Hindlimb muscle (tissue), 1 donor: ENCODE results near the gene ERC1. TPM values are rescaled to one million over a fixed set of nuclear protein-coding genes. Genes with fewer than 3 reads are reported as not detected.
"Not testable (repeated sequence)": the region's sequence is repeated elsewhere in the genome, so short reads cannot be mapped to it uniquely, and the experiment has no call there.

Source experiments
- DNase-seq: peaks from one replicate; pipeline ENCODE4 v3.0.0-alpha.2; 2013
- polyA plus RNA-seq: library from polyadenylated mRNA; unstranded; fragments of 120-200 nt; gene quantifications from one replicate; pipeline ENCODE4 v1.2.1, GENCODE V29; 2013; ENCODE audit not compliant: insufficient read length

Gene ERC1
- polyA plus RNA-seq, 1 donor = 24.1 TPM

DNA sequence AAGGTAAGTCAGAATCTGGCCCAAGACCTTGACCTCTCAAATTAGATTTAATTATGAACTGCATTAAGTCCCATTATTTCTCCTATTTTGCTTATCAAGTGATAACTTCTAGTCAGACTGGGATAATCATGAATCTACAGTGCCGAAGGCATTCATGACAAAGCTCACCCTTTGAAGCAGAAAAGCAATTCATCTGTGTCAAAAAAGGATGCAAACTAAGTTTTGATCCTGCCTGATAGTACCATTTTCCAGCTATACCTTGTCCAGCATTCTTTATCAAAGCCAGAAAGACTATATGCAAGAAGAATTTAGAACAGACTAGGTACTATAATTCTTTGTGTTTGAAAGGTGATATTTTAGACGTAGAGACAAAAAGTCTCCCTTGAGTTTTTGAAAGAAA, 335.2 kb downstream of the ERC1 start:
- DNase-seq = no peak

DNA sequence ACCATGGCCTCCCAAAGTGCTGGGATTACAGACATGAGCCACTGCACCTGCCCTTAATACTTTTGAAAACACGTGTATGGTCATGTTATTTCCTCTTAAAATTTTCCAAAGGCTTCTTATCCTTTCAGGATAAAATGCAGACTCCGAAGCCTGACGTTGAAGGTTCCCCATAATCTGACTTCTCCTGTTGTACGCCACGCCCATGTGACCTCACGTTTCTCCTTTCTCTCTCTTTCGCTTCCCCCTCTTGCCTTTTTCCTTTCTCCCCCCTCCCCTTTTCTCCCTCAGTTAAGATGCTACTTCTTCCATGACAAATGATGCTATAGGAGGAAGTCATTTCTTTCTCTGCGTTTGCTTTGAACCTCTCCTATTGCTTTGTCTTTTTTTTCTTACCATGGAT, 337.4 kb downstream of the ERC1 start:
- DNase-seq = peak; percentile 25

DNA sequence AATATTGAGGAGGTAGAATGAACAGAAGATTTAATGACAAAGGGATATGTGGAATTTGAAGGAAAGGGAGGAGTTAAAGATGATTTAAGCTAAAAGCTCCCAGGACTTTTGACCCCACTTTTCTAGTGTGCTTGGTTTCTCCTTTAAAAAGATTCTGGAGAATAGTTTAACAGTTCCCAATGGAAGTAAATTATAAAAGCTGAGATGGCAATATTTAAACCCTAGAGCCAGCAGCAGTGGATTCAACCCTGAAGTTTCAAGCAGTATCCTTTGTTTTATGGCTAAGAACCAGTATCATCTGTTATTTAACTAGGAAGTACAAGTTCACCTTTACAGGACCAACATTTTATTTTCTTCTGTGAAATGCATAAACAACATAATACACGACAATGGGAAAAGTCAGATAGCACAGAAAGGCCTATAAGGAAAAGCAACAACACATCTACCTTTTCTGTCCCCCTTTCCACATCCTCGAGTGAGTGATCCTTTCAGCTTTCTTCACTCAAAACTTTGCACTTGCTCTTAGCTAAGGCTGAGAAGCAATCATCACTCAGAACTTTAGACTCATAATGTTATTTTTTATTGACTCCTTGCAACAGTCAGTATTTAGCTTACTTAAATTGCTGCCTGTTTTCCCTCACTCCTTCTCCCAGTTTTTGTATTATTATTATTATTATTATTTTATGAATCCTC, 338.9 kb downstream of the ERC1 start:
- DNase-seq = no peak

DNA sequence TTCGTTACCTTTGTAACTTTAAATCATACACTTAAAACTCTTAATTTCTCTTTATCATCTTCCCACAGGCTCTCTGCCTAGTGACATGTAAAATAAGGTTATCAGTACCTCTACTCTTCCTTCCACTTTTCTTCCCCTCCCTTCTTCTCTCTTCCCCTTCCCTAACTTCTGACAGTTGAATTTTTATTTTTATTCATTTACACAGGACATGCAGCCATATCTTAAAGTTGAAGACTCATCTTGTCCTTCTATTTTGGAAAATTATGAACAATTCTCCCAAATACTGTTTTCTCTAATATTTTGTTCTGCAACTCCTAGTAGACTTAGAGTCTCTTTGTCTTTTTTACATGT, 339.4 kb downstream of the ERC1 start:
- no peak for DNase-seq

DNA sequence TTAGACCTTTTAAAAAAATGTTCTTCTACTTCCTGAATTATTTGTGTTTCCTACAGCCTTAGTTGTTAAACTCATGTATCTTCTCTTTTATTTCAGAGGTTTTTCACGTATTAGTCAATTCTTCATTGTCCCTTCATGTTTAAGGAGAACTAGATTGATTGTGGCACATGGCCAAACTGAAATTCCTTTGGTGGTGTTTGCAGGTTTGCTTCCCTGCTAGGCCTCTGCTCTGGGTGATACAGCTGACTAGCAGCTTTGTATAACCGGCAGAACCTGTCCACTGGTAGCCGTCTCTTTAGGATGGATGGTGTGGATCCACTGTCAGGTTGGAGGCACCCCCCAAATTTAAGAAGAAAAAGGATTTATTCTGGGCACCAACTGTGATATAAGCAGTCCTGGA, 341.3 kb downstream of the ERC1 start:
- DNase-seq = no peak

DNA sequence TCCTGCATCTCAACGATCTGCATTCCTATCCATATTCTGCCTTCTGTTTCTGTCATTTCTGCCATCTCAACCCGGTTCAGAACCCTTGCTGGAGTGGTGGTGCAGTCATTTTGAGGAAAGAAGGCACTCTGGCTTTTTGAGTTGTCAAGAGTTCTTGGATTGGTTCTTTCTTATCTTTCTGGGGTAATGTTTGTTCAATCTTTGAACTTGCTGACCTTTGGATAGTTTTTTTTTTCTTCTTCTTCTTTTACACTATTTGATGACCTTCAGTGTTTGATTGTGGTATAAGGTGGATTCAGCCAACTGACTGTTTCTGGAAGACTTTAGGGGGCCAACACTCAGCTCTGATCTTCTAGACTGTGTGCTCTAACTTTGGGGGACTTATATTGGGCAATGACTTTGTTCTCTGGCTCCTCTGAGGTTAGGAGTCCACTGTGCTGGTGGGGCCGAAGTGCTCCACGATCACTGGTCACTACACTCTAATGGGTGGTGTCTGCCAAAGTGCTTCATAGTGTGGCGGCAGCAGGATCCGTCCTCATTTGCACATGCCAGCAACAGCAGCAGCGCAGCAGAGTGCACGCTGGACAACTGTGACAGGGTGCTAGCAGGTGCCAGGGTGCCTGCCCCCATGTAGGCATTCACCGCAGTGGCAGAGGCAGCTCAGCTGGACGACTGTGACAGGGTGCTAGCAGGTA, 347.6 kb downstream of the ERC1 start:
- DNase-seq = no peak

DNA sequence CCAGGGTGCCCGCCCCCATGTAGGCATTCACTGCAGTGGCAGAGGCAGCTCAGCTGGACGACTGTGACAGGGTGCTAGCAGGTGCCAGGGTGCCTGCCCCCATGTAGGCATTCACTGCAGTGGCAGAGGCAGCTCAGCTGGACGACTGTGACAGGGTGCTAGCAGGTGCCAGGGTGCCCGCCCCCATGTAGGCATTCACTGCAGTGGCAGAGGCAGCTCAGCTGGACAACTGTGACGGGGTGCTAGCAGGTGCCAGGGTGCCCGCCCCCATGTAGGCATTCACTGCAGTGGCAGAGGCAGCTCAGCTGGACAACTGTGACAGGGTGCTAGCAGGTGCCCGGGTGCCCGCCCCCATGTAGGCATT, 348.1 kb downstream of the ERC1 start:
- not testable (repeated sequence) for DNase-seq

DNA sequence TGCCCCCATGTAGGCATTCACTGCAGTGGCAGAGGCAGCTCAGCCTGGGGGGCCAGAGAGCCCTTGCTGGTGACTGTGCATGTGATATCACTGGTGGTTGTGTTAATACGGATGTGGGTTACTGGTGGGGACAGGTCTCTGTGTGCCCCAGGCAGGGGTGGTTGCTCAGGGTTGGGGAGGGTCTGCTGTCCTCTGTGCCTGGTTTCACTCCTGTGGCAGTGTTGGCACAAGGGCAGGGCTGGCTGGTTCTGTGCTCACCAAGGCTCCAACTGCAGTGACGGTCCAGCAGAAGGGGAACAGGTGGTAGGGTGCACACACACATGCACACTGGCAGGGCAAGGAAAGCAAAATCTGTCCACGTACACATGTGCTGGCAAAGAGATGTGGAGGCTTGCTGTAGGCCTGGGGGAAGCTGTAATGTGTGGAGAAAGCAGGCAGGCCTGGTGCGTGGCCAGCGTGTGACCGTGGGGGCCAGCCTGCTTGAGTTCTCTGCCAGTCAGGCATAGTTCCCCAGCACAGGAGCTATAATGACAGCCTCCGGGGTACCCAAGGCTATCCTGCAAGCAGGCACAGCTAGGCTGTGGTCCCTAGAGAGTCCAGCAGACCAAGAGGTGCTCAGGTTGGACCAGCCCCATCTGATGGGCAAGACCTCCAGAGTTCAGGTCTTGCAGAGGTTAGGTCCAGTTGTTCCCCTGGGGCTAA, 348.7 kb downstream of the ERC1 start:
- DNase-seq = no peak

DNA sequence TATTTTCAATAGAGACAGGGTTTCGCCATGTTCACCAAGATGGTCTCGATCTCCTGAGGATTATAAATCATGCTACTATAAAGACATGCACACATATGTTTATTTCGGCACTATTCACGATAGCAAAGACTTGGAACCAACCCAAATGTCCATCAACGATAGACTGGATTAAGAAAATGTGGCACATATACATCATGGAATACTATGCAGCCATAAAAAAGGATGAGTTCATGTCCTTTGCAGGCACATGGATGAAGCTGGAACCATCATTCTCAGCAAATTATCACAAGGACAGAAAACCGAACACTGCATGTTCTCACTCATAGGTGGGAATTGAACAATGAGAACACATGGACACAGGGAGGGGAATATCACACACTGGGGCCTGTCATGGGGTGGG, 350.2 kb downstream of the ERC1 start:
- not testable (repeated sequence) for DNase-seq

DNA sequence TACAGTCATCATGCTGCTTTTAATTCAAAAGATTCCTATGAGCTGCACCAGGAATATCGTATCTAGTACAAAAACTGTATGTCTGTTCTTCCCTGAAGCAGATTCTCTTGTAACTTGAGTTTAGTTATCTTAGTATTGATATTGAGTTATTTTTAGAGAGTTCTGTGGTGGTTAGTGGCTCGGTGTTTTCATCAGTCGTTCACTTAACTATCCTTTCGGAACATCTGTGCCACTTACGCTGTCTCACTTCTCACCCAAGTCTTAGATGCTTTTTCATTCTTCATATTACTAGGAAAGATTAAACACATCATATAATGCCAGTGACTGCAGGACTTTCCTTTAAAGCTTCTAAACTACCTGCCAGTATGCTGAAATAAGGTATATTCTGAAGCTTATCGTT, 352.4 kb downstream of the ERC1 start:
- no peak for DNase-seq

DNA sequence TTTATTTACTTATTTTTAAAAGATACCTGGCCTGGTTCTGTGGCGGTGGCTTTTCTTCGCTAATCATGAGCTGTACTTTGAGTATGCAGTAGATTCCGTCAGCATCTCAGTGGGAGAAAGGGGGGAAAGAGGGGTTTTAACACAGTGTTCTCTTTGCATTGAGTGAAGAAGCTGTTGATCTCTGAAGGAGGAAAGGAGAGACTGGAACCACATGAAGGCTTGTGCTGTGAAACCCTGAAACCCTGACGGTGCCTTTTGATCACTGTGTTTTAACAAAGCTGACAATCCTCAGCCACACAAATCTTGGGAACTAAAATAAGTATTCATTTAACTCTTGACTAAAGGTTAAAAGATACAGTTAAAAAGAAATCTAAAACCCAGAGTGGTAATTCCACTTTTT, 353.2 kb downstream of the ERC1 start:
- no peak for DNase-seq

DNA sequence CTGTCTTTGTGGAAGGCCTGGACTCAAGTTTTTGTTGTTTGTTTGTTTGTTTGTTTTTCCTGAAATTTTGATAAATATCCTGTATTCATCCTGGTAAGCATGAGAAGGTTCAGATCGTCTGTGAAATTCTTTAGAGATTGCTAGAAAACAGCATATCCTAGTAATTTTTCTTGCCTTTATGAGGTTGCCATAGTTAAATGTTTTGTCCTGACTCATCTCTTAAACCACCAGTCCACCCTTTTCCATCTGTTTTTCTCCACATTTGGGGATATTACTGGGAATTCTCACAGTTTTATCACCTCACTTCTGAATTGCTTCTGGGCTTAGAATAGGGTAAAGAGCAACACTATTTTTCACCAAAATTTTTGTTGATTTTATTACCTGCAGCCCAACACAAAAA, 355.1 kb downstream of the ERC1 start:
- DNase-seq = no peak

DNA sequence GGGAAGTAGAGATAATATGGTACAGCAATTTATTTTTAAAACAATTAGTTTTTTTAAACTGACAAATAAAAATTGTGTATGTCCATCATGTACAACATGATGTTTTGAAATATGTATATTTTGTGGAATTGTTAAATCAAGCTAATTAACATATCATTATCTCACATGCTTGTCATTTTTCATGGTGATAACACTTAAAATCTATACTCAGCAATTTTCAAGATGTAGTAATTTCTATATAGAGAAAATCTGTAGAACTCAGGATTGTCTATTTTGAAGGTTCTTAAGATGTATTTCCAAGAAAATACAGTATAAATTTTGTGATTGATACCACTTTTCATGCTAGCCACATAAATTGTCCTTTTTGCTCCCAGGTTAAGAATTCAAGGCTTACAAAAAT, 356.3 kb downstream of the ERC1 start:
- DNase-seq = no peak

DNA sequence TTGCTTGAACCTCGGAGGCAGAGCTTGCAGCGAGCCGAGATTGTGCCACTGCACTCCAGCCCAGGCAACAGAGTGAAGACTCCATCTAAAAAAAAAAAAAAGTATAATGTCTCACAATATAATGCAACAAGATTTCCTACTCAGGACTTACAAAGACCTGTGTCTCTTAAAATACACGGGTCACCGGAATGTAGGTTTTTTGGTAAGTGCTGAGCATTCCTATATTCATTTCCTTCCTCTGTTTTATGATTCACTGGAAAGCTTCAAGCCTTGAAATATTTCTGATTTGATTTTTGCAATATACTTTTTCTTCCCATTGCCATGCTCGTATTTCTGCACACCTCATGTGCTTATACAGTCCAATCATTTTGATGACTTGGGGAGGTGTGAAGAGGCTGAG, 357.6 kb downstream of the ERC1 start:
- DNase-seq = no peak

DNA sequence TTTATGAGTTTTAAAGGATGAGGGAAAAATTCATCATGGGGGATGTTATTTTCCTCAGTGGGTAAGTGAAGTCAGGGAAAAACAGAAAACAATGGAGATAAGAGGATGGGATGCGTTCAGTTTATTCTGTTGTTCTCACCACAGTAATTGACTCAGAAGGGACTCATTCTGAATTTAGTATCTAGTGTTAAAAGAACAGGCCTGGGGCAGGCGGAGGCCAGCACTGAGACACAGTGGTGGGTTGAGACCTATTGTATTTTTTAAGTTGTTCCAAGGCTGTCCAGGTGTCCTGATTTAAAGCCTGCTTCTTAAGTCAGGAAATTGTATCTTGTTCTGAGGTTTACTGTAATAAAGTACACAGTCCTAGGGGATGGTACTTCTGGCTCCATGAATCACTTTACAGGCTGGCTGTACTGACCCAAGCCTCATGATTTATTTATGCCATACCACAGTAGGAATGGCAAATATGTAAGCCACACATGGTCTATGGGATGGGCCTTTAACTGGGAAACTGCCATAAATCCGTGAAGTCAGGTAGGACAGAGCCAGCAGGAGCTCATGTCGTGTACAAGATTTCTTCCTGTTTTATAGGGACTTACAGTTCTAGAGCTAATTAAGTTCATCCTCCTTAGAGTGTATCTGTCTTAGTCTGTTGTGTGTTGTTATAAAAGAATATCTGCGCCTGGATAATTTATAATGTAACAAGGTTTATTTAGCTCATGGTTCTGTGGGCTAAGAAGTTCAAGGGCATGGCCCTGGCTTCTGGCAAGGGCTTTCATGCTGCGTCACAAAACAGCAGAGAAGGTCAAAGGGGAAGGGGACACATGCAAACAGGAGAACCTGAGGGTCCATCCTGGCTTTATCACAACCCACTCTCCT, 359.3 kb downstream of the ERC1 start:
- DNase-seq = no peak

DNA sequence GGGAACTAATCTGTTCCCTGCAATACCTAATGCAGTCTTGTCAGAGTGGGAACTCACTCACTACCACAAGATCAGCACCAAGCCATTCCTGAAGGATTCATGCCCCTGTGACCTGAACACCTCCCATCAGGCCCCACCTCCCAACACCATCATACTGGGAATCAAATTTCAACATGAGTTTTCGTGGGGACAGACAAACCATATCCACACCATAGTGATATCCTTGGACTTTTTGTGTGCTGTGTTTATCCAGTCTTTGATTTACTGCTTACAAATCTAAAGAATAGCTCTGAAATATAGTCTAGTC, 359.9 kb downstream of the ERC1 start:
- no peak for DNase-seq

DNA sequence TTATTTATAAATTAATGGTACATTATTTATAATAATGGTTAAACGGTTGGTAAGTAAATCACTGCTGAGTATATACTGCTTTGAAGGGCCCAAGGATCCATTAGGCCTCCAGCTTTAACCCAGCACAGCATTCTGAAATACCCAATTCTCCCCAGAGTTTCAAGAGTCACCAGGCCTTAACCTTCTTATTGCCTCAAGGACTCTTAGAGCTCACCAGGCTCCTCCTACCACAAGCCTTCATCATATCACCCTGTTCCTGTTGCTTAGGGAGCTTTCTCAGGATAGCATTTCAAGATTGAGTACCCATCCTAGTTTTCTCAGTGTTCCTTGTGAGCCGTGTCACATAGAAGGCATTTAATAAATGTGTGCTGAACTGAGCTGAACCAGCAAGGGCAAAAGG, 360.9 kb downstream of the ERC1 start:
- DNase-seq = no peak

DNA sequence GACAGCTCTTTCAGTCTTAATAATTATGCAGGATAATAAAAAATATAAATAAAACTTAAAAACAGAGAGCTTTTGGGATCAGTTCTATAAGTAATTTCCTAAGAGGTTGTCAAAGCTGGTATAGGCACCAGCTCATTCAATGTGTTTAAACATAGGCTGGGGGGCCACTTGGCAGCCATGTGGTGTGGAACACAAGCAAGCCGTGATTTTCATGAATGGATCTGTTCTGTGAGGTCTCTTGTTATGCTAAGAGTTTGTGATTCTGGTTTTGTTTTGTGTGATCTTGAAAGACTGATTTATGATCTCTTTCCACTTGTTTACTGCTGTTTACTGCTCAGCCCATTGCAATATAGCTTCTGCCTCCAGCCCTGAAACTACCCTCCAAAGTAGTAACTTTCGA, 362.4 kb downstream of the ERC1 start:
- DNase-seq = no peak

DNA sequence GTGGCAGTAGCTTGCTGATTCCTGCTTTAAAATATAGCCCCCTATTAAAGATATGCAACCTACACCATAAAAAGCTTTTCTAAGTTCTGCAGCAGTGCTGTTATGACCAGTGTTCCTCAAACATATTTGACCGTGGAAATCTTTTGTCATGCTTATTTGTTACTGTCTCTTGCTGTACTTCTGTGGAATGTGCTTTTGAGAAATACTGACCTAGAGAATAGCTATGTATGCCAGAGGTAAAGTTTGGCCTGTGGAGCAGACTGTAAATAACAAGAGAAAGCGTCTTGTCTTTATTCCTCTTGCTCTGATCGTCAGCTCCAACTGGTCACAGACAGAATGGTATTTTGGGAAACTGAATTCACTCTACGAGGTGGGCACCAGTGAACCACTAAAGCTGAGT, 364.4 kb downstream of the ERC1 start:
- no peak for DNase-seq

DNA sequence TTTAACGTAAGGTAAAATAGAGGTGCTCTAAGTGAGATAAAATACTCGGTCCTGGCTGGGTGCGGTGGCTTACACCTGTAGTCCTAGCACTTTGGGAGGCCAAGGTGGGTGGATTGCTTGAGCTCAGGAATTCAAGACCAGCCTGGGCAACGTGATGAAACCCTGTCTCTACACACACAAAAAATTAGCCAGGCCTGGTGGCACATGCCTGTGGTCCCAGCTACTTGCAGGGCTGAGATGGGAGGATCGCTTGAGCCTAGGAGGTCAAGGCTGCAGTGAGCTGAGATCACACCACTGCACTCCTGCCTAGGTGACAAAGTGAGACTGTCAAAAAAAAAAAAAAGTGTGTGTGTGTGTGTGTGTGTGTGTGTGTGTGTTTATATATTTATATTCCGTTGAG, 364.8 kb downstream of the ERC1 start:
- not testable (repeated sequence) for DNase-seq

DNA sequence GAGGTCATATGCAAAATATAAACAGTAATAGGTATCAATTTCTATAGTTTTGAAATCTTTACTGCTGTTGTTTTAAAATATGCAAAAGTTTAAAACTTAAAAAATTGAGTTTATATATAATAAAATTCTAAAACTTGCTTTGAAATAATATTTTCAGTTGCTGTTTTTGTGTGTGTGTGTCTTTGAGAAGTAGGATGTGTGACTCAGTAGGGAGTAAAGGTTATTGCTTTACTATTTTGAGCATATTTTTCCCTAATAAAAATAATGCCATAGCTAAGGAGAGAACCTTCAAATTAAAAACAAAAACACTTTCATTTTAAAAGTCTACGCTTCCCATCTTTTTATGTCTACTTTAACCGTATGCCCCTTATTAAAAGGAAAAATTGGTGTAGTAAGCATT, 365.3 kb downstream of the ERC1 start:
- DNase-seq = no peak

DNA sequence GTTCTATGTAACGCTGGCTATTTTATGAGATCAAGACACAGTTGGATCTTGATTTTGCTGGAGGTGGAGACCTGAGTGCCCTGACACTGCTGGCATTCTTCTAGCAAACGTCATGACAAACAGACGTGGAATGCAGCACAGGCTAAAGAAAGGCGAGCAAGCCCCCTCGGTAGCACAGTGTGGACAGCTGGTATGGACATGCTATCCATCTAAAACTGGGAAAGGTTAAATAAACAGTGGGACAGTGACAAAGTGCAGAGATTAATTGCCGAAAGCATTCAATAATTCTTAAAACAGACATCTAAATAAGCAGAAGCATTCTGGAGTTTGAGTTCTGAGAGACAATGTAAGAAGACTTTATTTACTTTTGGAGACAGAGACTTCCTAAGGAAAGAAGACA, 366.1 kb downstream of the ERC1 start:
- DNase-seq = no peak

DNA sequence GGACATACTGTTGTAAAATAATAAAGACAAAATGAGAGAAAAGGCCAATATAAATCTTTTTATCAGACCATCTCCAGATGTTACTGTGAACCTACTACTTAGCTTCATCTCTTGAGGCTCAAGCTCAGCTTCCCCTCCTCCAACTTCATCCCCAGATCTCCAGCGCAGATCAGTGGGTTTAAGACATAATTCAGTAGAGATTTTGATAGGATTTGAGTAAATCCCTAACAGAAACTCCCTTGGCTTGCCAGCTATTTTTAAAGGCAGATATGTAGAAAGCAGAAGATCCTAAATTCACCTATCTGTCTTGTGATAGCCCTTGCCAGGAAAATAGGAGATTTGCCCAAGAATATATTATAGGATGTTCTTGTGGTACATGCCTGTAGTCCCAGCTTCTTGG, 366.7 kb downstream of the ERC1 start:
- DNase-seq = no peak
